Measurements from ENCODE around the gene IMP4.
A peak's percentile ranks its signal among the peaks of the same experiment; 100 is the strongest.

IMP4 gene, protein sequence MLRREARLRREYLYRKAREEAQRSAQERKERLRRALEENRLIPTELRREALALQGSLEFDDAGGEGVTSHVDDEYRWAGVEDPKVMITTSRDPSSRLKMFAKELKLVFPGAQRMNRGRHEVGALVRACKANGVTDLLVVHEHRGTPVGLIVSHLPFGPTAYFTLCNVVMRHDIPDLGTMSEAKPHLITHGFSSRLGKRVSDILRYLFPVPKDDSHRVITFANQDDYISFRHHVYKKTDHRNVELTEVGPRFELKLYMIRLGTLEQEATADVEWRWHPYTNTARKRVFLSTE

GRCh38 chr2:130342533-130343275 is at the start of gene IMP4:
Gene IMP4, plus strand, starts transcription at chr2:130342897. Its CDS starts 36 bp downstream, at chr2:130342933.
- peak within 1 kb of the TSS; percentile 100 for H3K4me3 Mint-ChIP-seq
- H3K27ac Mint-ChIP-seq = peak within 1 kb of the TSS; percentile 99
- no peaks in the 10 kb centered on the region for H3K9me3 Mint-ChIP-seq (ENCODE audit: low read depth)
- H3K27me3 Mint-ChIP-seq = no peaks in the 10 kb centered on the region
- peaks cover 17% of the 10 kb centered on the region for H3K36me3 Mint-ChIP-seq
- peaks cover 36% of the 10 kb centered on the region for H3K4me1 Mint-ChIP-seq (ENCODE audit: low read depth)

DNA sequence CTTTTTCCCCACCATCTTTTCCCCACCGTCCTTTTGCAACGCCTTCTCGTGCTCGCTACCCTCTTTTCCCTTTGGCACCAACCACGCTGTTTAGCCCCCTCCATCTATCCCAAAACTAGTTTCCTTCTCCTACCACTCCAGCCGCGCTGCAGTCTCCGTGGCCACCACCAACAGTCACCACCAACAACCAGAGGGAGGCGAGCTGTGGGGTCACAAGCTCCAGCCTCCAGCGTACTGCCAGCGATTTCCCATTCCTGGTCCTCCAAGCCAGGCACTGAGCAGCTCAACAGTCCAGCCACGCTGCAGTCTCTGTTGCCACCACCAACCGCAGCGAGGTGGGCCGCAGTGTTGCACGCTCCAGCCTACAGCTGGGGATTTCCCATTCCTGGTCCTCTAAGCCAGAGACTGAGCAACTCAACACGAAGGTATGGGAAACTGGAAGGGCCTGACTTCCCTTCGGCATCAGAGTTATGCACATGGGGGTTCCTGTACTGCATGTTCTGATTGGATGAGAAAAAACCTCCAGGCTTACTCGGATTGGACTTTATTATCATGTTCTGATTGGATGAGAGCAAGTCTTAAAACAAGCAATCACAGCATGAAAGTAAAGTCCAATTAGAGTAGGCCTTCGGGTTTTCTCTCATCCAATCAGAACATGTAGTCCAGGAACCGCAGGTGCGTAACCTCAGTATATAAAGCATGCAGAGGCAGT is 42.3 kb upstream of the IMP4 start:
- Mint-ChIP-seq H3K9me3 (ENCODE audit: low read depth) (no peaks in the 10 kb centered on the region), H3K4me1 (ENCODE audit: low read depth) (no peaks in the 10 kb centered on the region), H3K27me3 (peaks cover 20% of the 10 kb centered on the region), H3K27ac (no peak overlapping the region), H3K4me3 (no peak overlapping the region), H3K36me3 (no peaks in the 10 kb centered on the region)

- Mint-ChIP-seq H3K27me3 (peaks cover 17% of the 10 kb centered on the region), H3K4me3 (no peak overlapping the region), H3K9me3 (ENCODE audit: low read depth) (no peaks in the 10 kb centered on the region), H3K36me3 (no peaks in the 10 kb centered on the region), H3K4me1 (ENCODE audit: low read depth) (no peaks in the 10 kb centered on the region), H3K27ac (no peak overlapping the region)
Observed at GRCh38 chr2:130300970-130301348, 41.7 kb upstream of the IMP4 start.

DNA sequence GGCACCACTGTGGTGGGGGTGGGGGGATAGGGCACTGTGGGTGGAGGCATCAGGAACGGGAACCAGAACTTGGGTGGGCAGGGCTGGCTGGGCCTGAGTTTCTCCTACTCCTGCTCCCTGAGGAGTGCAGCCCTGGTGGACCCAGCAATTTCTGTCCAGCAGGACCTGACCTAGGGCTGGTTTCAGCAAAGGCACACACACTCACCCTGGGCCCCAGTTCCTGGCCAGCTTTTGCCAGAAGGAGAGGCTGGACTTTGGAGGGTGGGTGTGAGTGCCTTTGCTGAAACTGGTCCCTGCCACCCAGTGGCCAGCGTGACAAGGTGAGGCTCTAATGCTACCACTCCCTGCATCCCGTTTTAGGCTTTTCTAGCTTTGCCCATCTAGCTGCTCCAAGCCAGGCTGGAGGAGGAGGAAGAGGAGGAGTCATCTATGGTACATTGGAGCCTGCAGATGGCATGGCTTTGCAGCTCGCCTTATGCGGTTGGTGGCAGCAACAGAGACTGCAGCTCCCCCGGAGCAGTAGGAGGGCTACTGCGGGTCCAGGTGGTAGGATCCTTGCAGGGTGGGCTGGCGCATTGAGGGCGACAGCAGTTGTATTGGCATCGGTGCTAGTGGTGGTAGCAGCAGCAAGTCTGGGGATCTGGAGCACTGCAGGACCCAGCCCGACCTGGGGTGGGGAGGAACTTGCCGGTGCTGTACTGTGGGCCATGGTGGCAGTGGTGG is 40.4 kb upstream of the IMP4 start:
- H3K27me3 Mint-ChIP-seq = peaks cover 17% of the 10 kb centered on the region
- no peaks in the 10 kb centered on the region for H3K4me1 Mint-ChIP-seq (ENCODE audit: low read depth)
- no peaks in the 10 kb centered on the region for H3K36me3 Mint-ChIP-seq
- H3K27ac Mint-ChIP-seq = no peak overlapping the region
- no peaks in the 10 kb centered on the region for H3K9me3 Mint-ChIP-seq (ENCODE audit: low read depth)
- H3K4me3 Mint-ChIP-seq = no peak overlapping the region

DNA sequence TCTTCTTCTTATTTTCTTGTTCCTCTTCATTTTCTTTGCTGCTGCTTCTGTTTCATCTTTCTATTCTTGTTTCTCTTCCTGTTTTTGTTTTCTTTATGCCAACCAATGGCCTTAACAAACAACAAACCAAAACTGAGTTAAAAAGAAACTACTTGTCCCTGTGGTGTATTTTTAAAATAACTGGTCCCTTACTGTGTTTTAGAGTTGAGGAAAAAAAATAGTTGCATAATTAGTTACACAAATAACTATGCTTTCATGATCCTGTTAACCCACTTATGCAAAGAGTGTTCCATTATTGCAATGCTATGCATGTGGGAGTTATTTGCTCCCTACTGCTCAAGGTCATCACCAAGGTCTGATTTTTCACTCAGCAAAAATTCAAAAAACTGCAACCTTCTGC is 39.5 kb upstream of the IMP4 start:
- Mint-ChIP-seq H3K36me3 (no peaks in the 10 kb centered on the region), H3K27me3 (peaks cover 12% of the 10 kb centered on the region), H3K4me3 (no peak overlapping the region), H3K27ac (no peak overlapping the region), H3K4me1 (ENCODE audit: low read depth) (no peaks in the 10 kb centered on the region), H3K9me3 (ENCODE audit: low read depth) (no peaks in the 10 kb centered on the region)

DNA sequence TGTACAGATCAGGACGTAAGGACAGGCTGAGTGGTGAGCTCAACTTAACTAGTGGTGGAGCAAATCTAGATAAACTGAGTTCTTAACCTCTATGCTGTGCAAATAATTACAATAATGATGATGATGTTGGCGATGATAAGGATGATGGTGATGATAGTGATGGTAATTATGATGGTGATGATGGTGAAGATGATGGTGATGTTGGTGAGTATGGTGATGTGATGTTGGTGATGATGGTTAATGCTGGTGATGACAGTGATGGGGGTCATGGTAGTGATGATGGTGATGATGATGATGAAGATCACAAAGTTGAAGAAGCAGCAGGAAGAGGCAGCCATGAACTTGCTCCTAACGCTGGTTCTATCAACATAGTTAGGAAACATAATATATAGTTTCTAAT is 38.0 kb upstream of the IMP4 start:
- Mint-ChIP-seq H3K27ac (no peak overlapping the region), H3K36me3 (no peaks in the 10 kb centered on the region), H3K4me1 (ENCODE audit: low read depth) (no peaks in the 10 kb centered on the region), H3K9me3 (ENCODE audit: low read depth) (no peaks in the 10 kb centered on the region), H3K4me3 (no peak overlapping the region), H3K27me3 (peaks cover 6% of the 10 kb centered on the region)

GRCh38 chr2:130307850-130308249 is 34.8 kb upstream of the IMP4 start:
- no peaks in the 10 kb centered on the region for H3K4me1 Mint-ChIP-seq (ENCODE audit: low read depth)
- no peak overlapping the region for H3K27ac Mint-ChIP-seq
- H3K27me3 Mint-ChIP-seq = peaks cover 2% of the 10 kb centered on the region
- no peaks in the 10 kb centered on the region for H3K36me3 Mint-ChIP-seq
- H3K9me3 Mint-ChIP-seq (ENCODE audit: low read depth) = no peaks in the 10 kb centered on the region
- no peak overlapping the region for H3K4me3 Mint-ChIP-seq

DNA sequence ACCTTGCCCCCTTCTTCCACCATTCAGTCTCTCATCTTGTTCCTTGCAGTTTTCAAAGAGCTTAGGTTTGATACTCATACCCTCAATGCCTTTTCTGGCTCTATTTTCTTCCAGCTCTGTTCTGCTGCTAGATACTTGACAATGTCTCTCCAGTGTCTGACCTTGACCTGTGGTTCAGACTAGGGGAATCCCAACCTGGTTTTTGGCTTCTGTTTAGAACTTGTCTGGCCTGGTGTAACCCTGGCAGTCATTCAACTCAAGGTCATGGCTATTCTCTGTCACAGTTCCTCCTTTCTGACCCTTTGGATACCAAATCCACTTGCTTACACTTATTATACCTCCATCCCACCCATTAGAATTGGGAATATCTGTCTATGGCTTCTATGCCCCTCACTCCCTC is 31.8 kb upstream of the IMP4 start:
- H3K4me1 Mint-ChIP-seq (ENCODE audit: low read depth) = no peaks in the 10 kb centered on the region
- H3K27me3 Mint-ChIP-seq = peaks cover 2% of the 10 kb centered on the region
- H3K4me3 Mint-ChIP-seq = no peak overlapping the region
- no peaks in the 10 kb centered on the region for H3K9me3 Mint-ChIP-seq (ENCODE audit: low read depth)
- H3K27ac Mint-ChIP-seq = no peak overlapping the region
- H3K36me3 Mint-ChIP-seq = no peaks in the 10 kb centered on the region

- H3K27ac Mint-ChIP-seq = no peak overlapping the region
- H3K36me3 Mint-ChIP-seq = no peaks in the 10 kb centered on the region
- no peak overlapping the region for H3K4me3 Mint-ChIP-seq
- no peaks in the 10 kb centered on the region for H3K9me3 Mint-ChIP-seq (ENCODE audit: low read depth)
- no peaks in the 10 kb centered on the region for H3K4me1 Mint-ChIP-seq (ENCODE audit: low read depth)
- H3K27me3 Mint-ChIP-seq = peaks cover 3% of the 10 kb centered on the region
Observed at GRCh38 chr2:130313812-130314334, 28.8 kb upstream of the IMP4 start.

DNA sequence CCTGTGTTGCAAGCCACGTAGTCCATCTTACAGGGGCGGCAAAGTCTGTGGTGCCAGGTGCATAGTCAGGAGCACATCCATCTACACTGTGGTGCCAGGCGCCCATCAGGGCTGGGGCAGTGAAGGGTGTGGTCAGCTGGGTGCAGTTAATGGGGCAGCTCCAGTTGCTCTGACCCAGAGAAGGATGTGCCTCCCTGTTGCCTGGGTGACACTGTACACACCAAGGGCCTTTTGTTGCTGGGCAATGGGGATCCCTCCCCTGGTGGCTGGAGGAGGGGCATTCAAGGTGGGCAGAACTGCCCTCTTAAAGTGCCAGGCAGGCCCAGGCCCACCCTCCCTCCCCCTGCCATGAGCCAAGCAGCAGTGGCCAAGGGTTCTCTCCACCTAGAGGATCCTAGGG is 28.3 kb upstream of the IMP4 start:
- Mint-ChIP-seq H3K4me1 (ENCODE audit: low read depth) (no peaks in the 10 kb centered on the region), H3K9me3 (ENCODE audit: low read depth) (no peaks in the 10 kb centered on the region), H3K27ac (no peak overlapping the region), H3K27me3 (peaks cover 4% of the 10 kb centered on the region), H3K36me3 (no peaks in the 10 kb centered on the region), H3K4me3 (no peak overlapping the region)

- Mint-ChIP-seq H3K36me3 (no peaks in the 10 kb centered on the region), H3K9me3 (ENCODE audit: low read depth) (no peaks in the 10 kb centered on the region), H3K4me3 (no peak overlapping the region), H3K4me1 (ENCODE audit: low read depth) (no peaks in the 10 kb centered on the region), H3K27me3 (peaks cover 12% of the 10 kb centered on the region), H3K27ac (no peak overlapping the region)
Observed at GRCh38 chr2:130316596-130316995, 26.1 kb upstream of the IMP4 start.

GRCh38 chr2:130318906-130319305 is 23.8 kb upstream of the IMP4 start:
- H3K4me1 Mint-ChIP-seq (ENCODE audit: low read depth) = no peaks in the 10 kb centered on the region
- H3K36me3 Mint-ChIP-seq = no peaks in the 10 kb centered on the region
- no peak overlapping the region for H3K4me3 Mint-ChIP-seq
- no peak overlapping the region for H3K27ac Mint-ChIP-seq
- H3K9me3 Mint-ChIP-seq (ENCODE audit: low read depth) = no peaks in the 10 kb centered on the region
- H3K27me3 Mint-ChIP-seq = peaks cover 13% of the 10 kb centered on the region

GRCh38 chr2:130319536-130319935 is 23.2 kb upstream of the IMP4 start:
- Mint-ChIP-seq H3K36me3 (no peaks in the 10 kb centered on the region), H3K4me3 (no peak overlapping the region), H3K4me1 (ENCODE audit: low read depth) (no peaks in the 10 kb centered on the region), H3K27ac (no peak overlapping the region), H3K27me3 (peaks cover 14% of the 10 kb centered on the region), H3K9me3 (ENCODE audit: low read depth) (no peaks in the 10 kb centered on the region)

- H3K27ac Mint-ChIP-seq = no peak overlapping the region
- H3K9me3 Mint-ChIP-seq (ENCODE audit: low read depth) = no peaks in the 10 kb centered on the region
- peaks cover 4% of the 10 kb centered on the region for H3K4me1 Mint-ChIP-seq (ENCODE audit: low read depth)
- H3K36me3 Mint-ChIP-seq = no peaks in the 10 kb centered on the region
- no peak overlapping the region for H3K4me3 Mint-ChIP-seq
- peaks cover 28% of the 10 kb centered on the region for H3K27me3 Mint-ChIP-seq
Observed at GRCh38 chr2:130327703-130328527, 14.8 kb upstream of the IMP4 start.
